Neural cell (in vitro differentiated cells): ENCODE measurements around the gene SPI1. TPM values are rescaled to one million over a fixed set of nuclear protein-coding genes. Genes with fewer than 3 reads are reported as not detected.

Experiments used
- H2AFZ ChIP-seq: fragments of 200-600, 300-800 bp; sonication (generic), shearing (Covaris generic); 2 replicates; pipeline ENCODE4 v1.6.0; 2014; ENCODE audit warnings: low read depth, mild to moderate bottlenecking, antibody characterized with exemption, low read length, moderate library complexity
- H3F3A ChIP-seq: fragments of 200-600 bp; shearing (Covaris generic); 2 replicates; pipeline ENCODE4 v1.6.1; 2016; ENCODE audit warnings: mild to moderate bottlenecking, moderate library complexity, mixed read lengths, antibody characterized with exemption, low read length; ENCODE audit not compliant: insufficient read depth, poor library complexity, severe bottlenecking
- H3K27ac ChIP-seq: fragments of 200-600, 300-800 bp; sonication (generic), shearing (Covaris generic); 2 replicates; pipeline ENCODE4 v1.5.1; 2014; ENCODE audit warnings: mild to moderate bottlenecking, low read length, moderate library complexity
- H3K27me3 ChIP-seq: fragments of 300-800, 200-600 bp; sonication (generic), shearing (Covaris generic); 2 replicates; pipeline ENCODE4 v1.6.0; 2014; ENCODE audit warnings: mild to moderate bottlenecking, low read depth, low read length, moderate library complexity; ENCODE audit not compliant: insufficient read depth
- H3K36me3 ChIP-seq: fragments of 300-800, 200-600 bp; sonication (generic), shearing (Covaris generic); 2 replicates; pipeline ENCODE4 v1.5.1; 2014; ENCODE audit warnings: mild to moderate bottlenecking, antibody characterized with exemption, low read length, moderate library complexity; ENCODE audit not compliant: insufficient read depth
- H3K4me2 ChIP-seq: fragments of 300-800, 200-600 bp; sonication (generic), shearing (Covaris generic); 2 replicates; pipeline ENCODE4 v1.6.0; 2014; ENCODE audit warnings: mild to moderate bottlenecking, low read length
- H3K4me3 ChIP-seq: fragments of 300-800, 200-600 bp; sonication (generic), shearing (Covaris generic); 2 replicates; pipeline ENCODE4 v1.5.1; 2014; ENCODE audit warnings: mild to moderate bottlenecking, low read length, moderate library complexity
- H3K79me2 ChIP-seq: fragments of 200-600 bp; shearing (Covaris generic); replicated peaks from 2 replicates; pipeline ENCODE4 v1.6.0; 2014; ENCODE audit warnings: mild to moderate bottlenecking, low read length, moderate library complexity; ENCODE audit not compliant: insufficient read depth
- H3K9ac ChIP-seq: fragments of 300-800, 200-600 bp; sonication (generic), shearing (Covaris generic); 2 replicates; pipeline ENCODE4 v1.6.1; 2016; ENCODE audit warnings: mild to moderate bottlenecking, low read length, mixed read lengths
- H3K9me2 ChIP-seq: fragments of 200-600 bp; shearing (Covaris generic); 2 replicates; pipeline ENCODE4 v1.6.1; 2016; ENCODE audit warnings: mild to moderate bottlenecking, low read length, mixed read lengths; ENCODE audit not compliant: insufficient read depth
- H3K9me3 ChIP-seq: fragments of 200-600, 300-800 bp; sonication (generic), shearing (Covaris generic); 2 replicates; pipeline ENCODE4 v1.6.1; 2016; ENCODE audit warnings: mild to moderate bottlenecking, mixed run types, low read length, moderate library complexity, mixed read lengths
- H4K20me1 ChIP-seq: fragments of 200-600 bp; shearing (Covaris generic); 2 replicates; pipeline ENCODE4 v1.6.1; 2016; ENCODE audit warnings: mild to moderate bottlenecking, mixed run types; ENCODE audit not compliant: insufficient read depth
- EP300 ChIP-seq: fragments of 450-650 bp; conservative IDR thresholded peaks from 2 replicates; pipeline ENCODE4 v1.6.1; 2014; ENCODE audit warnings: antibody characterized with exemption, mild to moderate bottlenecking, moderate library complexity; ENCODE audit not compliant: poor library complexity, severe bottlenecking
- EZH2 ChIP-seq: fragments of 200-600, 300-800 bp; shearing (Covaris generic), sonication (generic); IDR thresholded peaks from 2 replicates; pipeline ENCODE4 v1.6.1; 2014; ENCODE audit warnings: antibody characterized with exemption, low read length, borderline replicate concordance, mild to moderate bottlenecking; ENCODE audit not compliant: insufficient read depth, poor library complexity, severe bottlenecking
- MXI1 ChIP-seq: fragments of 450-650 bp; conservative IDR thresholded peaks from 2 replicates; pipeline ENCODE4 v1.6.1; 2014; ENCODE audit warnings: antibody characterized with exemption, mild to moderate bottlenecking; ENCODE audit not compliant: poor library complexity, severe bottlenecking
- POLR2AphosphoS5 ChIP-seq: IDR thresholded peaks from 2 replicates; pipeline ENCODE4 v1.6.1; 2012
- RAD21 ChIP-seq: fragments of 450-650 bp; conservative IDR thresholded peaks from 2 replicates; pipeline ENCODE4 v1.6.1; 2014; ENCODE audit warnings: antibody characterized with exemption, mild to moderate bottlenecking, moderate library complexity
- REST ChIP-seq: IDR thresholded peaks from 2 replicates; pipeline ENCODE4 v1.6.1; 2012; ENCODE audit warnings: borderline replicate concordance
- SMC3 ChIP-seq: fragments of 450-650 bp; conservative IDR thresholded peaks from 2 replicates; pipeline ENCODE4 v1.6.1; 2014; ENCODE audit warnings: antibody characterized with exemption, mild to moderate bottlenecking, moderate library complexity; ENCODE audit not compliant: poor library complexity
- TAF1 ChIP-seq: IDR thresholded peaks from 2 replicates; pipeline ENCODE4 v1.6.1; 2012; ENCODE audit warnings: low read depth
- polyA plus RNA-seq: library from polyadenylated mRNA; depleted of rRNA; stranded (reverse); fragments of >200 nt; gene quantifications from 2 replicates; pipeline ENCODE4 v1.2.3, GENCODE V29; 2014
- TF ChIP-seq, protein P1 (sequence below): fragments of 450-650 bp; IDR thresholded peaks from 2 replicates; pipeline ENCODE4 v1.5.1; 2014; ENCODE audit warnings: antibody characterized with exemption, mild to moderate bottlenecking, moderate library complexity; ENCODE audit not compliant: poor library complexity, severe bottlenecking

SPI1 gene
- polyA plus RNA-seq, 1 donor from 2014 or later = not detected

- no peaks in the 10 kb centered on the region for H4K20me1 ChIP-seq
- H3K9me2 ChIP-seq = no peaks in the 10 kb centered on the region
- no peaks in the 10 kb centered on the region for H3K36me3 ChIP-seq
- H3K9ac ChIP-seq = no peak overlapping the region
- no peak overlapping the region for H3K27ac ChIP-seq
- no peak for TF ChIP-seq EZH2
- TF ChIP-seq RAD21 = no peak
- no peaks in the 10 kb centered on the region for H3F3A ChIP-seq
- H3K4me2 ChIP-seq = no peak overlapping the region
- no peaks in the 10 kb centered on the region for H3K27me3 ChIP-seq
- H2AFZ ChIP-seq = no peak overlapping the region
- no peaks in the 10 kb centered on the region for H3K9me3 ChIP-seq
- H3K79me2 ChIP-seq = no peaks in the 10 kb centered on the region
- no peak overlapping the region for H3K4me3 ChIP-seq
Observed at GRCh38 chr11:47327025-47327424, 51.3 kb downstream of the SPI1 start.

DNA sequence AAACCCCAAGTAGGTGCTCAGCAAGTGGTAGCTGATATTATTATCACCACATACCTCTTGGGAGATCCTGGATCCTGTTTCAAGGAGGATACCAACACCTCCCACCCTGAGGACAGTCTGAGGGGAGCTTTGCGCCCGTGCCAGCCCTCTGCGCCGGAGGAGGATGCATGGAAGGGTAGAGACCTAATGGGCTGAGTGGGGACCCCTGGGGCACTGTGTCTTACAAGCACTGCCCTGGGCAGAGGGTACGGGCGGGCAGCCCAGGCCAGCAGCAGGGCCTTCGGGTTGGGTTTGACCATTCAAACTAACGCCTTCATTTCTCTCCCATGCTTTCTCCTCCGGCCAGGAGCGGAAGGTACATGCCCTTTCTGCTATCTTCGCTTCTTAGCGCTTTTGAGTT lies 52.1 kb downstream of the SPI1 start:
- no peak for TF ChIP-seq POLR2AphosphoS5
- TF ChIP-seq REST = no peak
- TF ChIP-seq SMC3 = no peak
- TF ChIP-seq, protein P1, sequence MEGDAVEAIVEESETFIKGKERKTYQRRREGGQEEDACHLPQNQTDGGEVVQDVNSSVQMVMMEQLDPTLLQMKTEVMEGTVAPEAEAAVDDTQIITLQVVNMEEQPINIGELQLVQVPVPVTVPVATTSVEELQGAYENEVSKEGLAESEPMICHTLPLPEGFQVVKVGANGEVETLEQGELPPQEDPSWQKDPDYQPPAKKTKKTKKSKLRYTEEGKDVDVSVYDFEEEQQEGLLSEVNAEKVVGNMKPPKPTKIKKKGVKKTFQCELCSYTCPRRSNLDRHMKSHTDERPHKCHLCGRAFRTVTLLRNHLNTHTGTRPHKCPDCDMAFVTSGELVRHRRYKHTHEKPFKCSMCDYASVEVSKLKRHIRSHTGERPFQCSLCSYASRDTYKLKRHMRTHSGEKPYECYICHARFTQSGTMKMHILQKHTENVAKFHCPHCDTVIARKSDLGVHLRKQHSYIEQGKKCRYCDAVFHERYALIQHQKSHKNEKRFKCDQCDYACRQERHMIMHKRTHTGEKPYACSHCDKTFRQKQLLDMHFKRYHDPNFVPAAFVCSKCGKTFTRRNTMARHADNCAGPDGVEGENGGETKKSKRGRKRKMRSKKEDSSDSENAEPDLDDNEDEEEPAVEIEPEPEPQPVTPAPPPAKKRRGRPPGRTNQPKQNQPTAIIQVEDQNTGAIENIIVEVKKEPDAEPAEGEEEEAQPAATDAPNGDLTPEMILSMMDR = no peak
- TF ChIP-seq EZH2 = no peak
- TF ChIP-seq EP300 = no peak
- no peak overlapping the region for H3K27ac ChIP-seq
- H3K9me2 ChIP-seq = no peaks in the 10 kb centered on the region
- H3K79me2 ChIP-seq = no peaks in the 10 kb centered on the region
- H3K36me3 ChIP-seq = peaks cover 7% of the 10 kb centered on the region
- no peaks in the 10 kb centered on the region for H3K27me3 ChIP-seq
- H3K9ac ChIP-seq = no peak overlapping the region
- no peaks in the 10 kb centered on the region for H3K9me3 ChIP-seq
- H3K4me2 ChIP-seq = no peak overlapping the region
- H3F3A ChIP-seq = no peaks in the 10 kb centered on the region
- no peaks in the 10 kb centered on the region for H4K20me1 ChIP-seq
- H3K4me3 ChIP-seq = no peak overlapping the region
- H2AFZ ChIP-seq = no peak overlapping the region

DNA sequence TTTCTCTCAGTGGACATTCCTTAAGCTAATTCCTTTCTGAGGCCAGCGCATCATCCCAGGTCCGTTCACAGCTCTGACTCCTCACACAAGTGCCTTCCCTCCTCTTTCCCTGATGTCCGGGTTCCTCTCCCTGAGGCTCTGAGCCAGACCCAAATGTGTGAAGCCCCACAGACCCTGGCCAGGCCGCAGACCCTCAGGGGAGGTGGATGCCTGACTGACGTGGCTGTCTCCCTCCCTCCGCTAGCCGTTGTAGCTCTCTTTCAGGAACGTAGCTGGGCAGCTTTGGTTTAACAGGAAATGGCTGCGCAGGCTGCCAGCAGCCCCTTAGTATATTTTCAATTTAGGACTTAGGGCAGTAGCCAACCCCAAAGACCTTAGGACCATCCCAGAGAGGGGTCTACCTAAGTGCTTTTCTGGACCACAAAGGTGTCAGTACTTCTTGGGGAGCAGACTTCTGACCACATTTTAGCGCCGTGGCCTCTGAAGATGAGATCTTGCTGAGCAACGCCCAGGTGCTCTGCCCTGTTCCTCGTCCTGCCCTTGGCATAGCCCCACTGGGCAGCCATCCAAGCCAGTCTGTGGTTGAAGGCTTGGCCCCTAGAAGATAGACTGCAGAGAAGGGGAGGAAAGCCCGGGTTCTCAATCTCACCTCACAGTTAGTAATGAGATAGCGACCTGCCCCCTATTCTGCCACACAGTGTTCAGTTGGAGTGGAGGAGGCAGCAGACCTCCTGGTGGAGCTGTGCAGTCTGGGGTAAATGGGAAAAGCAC lies 52.9 kb downstream of the SPI1 start:
- H3K27me3 ChIP-seq = no peaks in the 10 kb centered on the region
- H4K20me1 ChIP-seq = no peaks in the 10 kb centered on the region
- peaks cover 7% of the 10 kb centered on the region for H3K36me3 ChIP-seq
- H3K27ac ChIP-seq = no peak overlapping the region
- no peaks in the 10 kb centered on the region for H3F3A ChIP-seq
- no peaks in the 10 kb centered on the region for H3K9me2 ChIP-seq
- H3K79me2 ChIP-seq = no peaks in the 10 kb centered on the region
- H2AFZ ChIP-seq = no peak overlapping the region
- no peak for TF ChIP-seq MXI1
- TF ChIP-seq RAD21 = no peak
- no peak for TF ChIP-seq EP300
- TF ChIP-seq, protein P1 = no peak
- TF ChIP-seq EZH2 = no peak
- TF ChIP-seq TAF1 = no peak
- TF ChIP-seq POLR2AphosphoS5 = no peak
- no peak for TF ChIP-seq SMC3
- no peak for TF ChIP-seq REST
- no peak overlapping the region for H3K4me3 ChIP-seq
- H3K9me3 ChIP-seq = no peaks in the 10 kb centered on the region
- no peak overlapping the region for H3K9ac ChIP-seq
- H3K4me2 ChIP-seq = no peak overlapping the region
